Measurements from ENCODE around the gene TSPAN1.

Gene TSPAN1

GRCh38 chr1:46193285-46193684, 18.4 kb downstream of the TSPAN1 start:
- no peak for TF ChIP-seq TAF1 (IDR thresholded peaks at IDR 0.05; ENCODE audit: borderline replicate concordance, insufficient read depth, low read length)
- TF ChIP-seq POLR2AphosphoS5 (IDR thresholded peaks at IDR 0.05; ENCODE audit: low read depth, low read length), result no peak
- no peak for TF ChIP-seq SIN3A (IDR thresholded peaks at IDR 0.05; ENCODE audit: borderline replicate concordance, insufficient read depth, low read length)
- no peak for TF ChIP-seq REST (IDR thresholded peaks at IDR 0.05; ENCODE audit: insufficient read depth in 1 of 2, low read depth in 2 of 2, low read length in 2 of 2)
- TF ChIP-seq FOXP2 (optimal IDR thresholded peaks at IDR 0.05; ENCODE audit: borderline replicate concordance, extremely low read depth, extremely low read length, insufficient read depth), result no peak

GRCh38 chr1:46193984-46194570, 19.2 kb downstream of the TSPAN1 start:
- TF ChIP-seq POLR2AphosphoS5 (IDR thresholded peaks at IDR 0.05; ENCODE audit: low read depth, low read length) (no peak), TAF1 (IDR thresholded peaks at IDR 0.05; ENCODE audit: borderline replicate concordance, insufficient read depth, low read length) (no peak), SIN3A (IDR thresholded peaks at IDR 0.05; ENCODE audit: borderline replicate concordance, insufficient read depth, low read length) (no peak), FOXP2 (optimal IDR thresholded peaks at IDR 0.05; ENCODE audit: borderline replicate concordance, extremely low read depth, extremely low read length, insufficient read depth) (no peak), REST (IDR thresholded peaks at IDR 0.05; ENCODE audit: insufficient read depth in 1 of 2, low read depth in 2 of 2, low read length in 2 of 2) (no peak)

GRCh38 chr1:46194641-46195193, 19.8 kb downstream of the TSPAN1 start:
- no peak for TF ChIP-seq REST (IDR thresholded peaks at IDR 0.05; ENCODE audit: insufficient read depth in 1 of 2, low read depth in 2 of 2, low read length in 2 of 2)
- no peak for TF ChIP-seq POLR2AphosphoS5 (IDR thresholded peaks at IDR 0.05; ENCODE audit: low read depth, low read length)
- TF ChIP-seq SIN3A (IDR thresholded peaks at IDR 0.05; ENCODE audit: borderline replicate concordance, insufficient read depth, low read length), result no peak
- no peak for TF ChIP-seq TAF1 (IDR thresholded peaks at IDR 0.05; ENCODE audit: borderline replicate concordance, insufficient read depth, low read length)
- no peak for TF ChIP-seq FOXP2 (optimal IDR thresholded peaks at IDR 0.05; ENCODE audit: borderline replicate concordance, extremely low read depth, extremely low read length, insufficient read depth)

GRCh38 chr1:46196609-46197008, 21.7 kb downstream of the TSPAN1 start:
- TF ChIP-seq TAF1 (IDR thresholded peaks at IDR 0.05; ENCODE audit: borderline replicate concordance, insufficient read depth, low read length) (no peak), POLR2AphosphoS5 (IDR thresholded peaks at IDR 0.05; ENCODE audit: low read depth, low read length) (no peak), SIN3A (IDR thresholded peaks at IDR 0.05; ENCODE audit: borderline replicate concordance, insufficient read depth, low read length) (no peak), FOXP2 (optimal IDR thresholded peaks at IDR 0.05; ENCODE audit: borderline replicate concordance, extremely low read depth, extremely low read length, insufficient read depth) (no peak), REST (IDR thresholded peaks at IDR 0.05; ENCODE audit: insufficient read depth in 1 of 2, low read depth in 2 of 2, low read length in 2 of 2) (no peak)
